GM19099 (cell line): ENCODE measurements around the gene YEATS2.

Experiments
- POLR2A ChIP-seq: IDR thresholded peaks from 3 replicates; pipeline ENCODE4 v1.6.1; 2011; ENCODE audit warnings: low read depth; ENCODE audit not compliant: insufficient read length; ENCODE audit errors: extremely low read depth

The YEATS2 gene

GRCh38 chr3:183827809-183828537 is 130.4 kb downstream of the YEATS2 start:
- TF ChIP-seq POLR2A: no peak

- TF ChIP-seq POLR2A: no peak
Measured at GRCh38 chr3:183828538-183828870, 130.9 kb downstream of the YEATS2 start.

DNA sequence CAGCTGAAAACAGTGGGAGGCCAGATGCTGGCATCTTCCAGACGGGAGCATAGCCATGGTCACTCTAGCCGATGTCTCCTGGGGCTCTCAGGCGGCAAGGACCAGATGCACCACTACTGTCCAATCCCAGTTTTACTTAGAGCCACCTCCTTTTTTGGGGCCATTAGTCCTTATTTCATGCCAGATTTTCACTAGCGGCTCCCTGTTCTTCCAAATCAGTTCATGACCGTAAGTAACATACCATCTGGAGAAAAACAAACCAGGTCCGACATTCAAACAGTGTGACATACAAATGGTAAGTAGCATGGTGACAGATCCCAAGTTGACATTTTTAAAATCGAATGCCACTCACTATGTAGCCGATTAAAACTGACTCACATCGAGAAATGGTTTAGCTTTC is 131.9 kb downstream of the YEATS2 start:
- no peak for TF ChIP-seq POLR2A

- TF ChIP-seq POLR2A: no peak
Measured at GRCh38 chr3:183830187-183830586, 132.6 kb downstream of the YEATS2 start.

DNA sequence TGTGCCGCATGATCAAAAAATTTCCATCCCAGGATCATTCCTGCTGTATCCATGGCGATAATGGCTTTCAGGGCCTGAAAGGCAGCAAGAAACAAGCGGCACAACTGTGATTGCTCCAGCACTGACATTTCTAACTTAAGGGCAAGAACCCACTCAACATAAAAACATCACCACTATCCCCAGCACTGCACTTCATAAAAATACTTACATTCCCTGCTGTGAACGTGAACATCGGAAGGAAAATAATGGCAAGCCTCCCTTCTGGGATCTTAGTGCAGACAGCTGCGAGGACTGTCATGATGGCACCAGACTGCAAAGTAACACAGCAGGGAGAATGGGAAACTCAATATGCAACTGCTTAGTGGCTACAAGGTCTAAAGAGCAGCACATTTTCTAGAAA is 135.9 kb downstream of the YEATS2 start:
- TF ChIP-seq POLR2A: no peak

DNA sequence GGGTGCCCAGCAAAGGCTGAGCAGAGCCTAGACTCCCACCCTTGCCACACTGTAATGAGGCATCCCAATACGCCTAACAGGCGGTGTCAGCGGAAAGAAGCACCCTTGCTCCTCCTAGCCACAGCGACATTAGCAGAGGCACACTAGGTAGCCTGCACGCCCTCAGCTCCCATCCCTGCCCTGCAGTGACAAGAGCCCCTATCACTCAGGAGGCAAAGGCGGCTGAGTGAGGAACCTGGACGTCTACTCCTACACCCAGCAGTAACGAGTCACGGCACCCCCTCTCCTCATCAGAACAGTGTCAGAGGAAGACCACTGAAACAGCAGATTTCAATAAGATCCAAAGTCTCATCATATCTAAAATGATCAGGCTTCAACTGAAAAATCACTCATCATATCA is 139.8 kb downstream of the YEATS2 start:
- no peak for TF ChIP-seq POLR2A

DNA sequence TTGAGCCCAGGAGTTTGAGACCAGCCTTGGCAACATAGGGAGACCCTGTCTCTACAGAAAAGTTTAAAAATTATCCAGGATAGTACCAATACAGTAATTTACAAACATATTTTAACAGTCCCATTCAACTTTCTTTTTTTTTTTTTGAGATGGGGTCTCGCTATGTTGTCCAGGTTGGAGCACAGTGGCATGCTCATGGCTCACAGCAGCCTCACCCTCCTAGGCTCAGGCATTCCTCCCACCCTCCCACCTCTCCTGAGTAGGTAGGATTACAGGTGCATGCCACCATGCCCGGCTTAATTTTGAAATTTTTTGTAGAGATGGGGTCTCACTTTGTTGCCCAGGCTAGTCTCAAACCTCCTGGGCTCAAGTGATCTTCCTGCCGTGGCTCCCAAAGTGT is 140.3 kb downstream of the YEATS2 start:
- no peak for TF ChIP-seq POLR2A

DNA sequence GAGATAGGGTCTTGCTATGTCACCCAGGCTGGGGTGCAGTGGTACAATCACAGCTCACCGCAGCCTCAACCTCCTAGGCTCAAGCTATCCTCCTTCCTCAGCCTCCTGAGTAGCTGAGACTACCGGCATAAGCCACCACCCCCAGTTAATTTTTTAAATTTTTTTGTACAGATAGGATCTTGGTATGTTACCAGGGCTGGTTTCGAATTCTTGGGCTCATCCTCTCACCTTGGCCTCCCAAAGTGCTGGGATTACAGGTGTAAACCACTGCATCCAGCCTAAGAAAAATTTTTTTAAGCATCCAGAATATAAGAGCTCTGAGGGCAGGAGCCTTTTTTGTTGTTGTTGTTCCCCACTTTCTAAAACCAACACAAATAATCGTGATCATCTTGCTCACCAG is 142.2 kb downstream of the YEATS2 start:
- no peak for TF ChIP-seq POLR2A

GRCh38 chr3:183844606-183845005 is 147.0 kb downstream of the YEATS2 start:
- TF ChIP-seq POLR2A: no peak

DNA sequence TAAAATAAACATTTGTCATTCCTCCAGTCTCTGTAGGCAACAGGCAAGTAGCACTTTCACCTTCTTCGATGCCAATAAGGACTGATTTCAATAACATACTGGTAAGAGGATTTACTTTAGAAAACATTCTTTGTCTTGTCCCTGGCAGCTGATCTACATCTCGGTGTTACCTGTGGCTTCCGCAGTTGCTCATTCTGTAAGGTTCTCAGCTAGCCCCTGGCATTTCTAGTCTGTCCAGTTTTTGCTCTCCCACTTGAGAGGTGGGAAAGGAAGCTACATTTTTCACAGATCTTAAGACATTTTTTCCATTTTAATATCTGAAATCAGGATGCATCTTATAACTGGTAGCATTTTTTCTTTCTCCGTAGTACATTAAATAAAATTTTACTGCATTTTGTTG is 147.5 kb downstream of the YEATS2 start:
- TF ChIP-seq POLR2A: no peak

DNA sequence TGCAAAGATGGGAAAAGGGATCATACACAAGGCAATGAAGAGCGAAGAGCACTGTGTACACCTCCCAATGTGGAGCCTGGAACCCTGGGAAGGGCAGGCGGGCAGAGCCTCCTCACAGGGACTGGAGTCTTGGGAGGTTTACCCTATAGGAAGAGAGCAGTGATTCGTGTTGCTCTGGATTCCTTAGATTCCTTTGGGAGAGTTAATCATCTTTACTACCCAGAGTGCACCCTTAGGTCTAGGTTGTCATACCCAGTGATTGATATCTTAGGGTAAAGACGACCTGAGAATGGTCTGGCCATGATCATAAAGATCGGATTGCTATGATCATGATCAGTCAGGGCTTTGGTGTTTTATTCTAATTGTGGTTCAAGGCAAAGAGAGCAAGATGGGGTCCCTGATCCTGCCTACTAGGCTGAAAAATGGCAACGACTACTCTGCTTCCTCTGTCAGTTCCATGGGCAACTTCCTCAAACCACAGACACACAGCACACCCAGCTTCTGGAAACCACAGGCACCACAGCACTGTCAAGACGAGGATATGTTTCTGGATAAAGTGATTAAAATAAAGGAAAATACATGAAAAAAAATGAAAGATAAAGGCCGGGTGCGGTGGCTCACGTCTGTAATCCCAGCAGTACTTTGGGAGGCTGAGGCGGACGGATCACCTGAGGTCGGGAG is 148.2 kb downstream of the YEATS2 start:
- TF ChIP-seq POLR2A: no peak

DNA sequence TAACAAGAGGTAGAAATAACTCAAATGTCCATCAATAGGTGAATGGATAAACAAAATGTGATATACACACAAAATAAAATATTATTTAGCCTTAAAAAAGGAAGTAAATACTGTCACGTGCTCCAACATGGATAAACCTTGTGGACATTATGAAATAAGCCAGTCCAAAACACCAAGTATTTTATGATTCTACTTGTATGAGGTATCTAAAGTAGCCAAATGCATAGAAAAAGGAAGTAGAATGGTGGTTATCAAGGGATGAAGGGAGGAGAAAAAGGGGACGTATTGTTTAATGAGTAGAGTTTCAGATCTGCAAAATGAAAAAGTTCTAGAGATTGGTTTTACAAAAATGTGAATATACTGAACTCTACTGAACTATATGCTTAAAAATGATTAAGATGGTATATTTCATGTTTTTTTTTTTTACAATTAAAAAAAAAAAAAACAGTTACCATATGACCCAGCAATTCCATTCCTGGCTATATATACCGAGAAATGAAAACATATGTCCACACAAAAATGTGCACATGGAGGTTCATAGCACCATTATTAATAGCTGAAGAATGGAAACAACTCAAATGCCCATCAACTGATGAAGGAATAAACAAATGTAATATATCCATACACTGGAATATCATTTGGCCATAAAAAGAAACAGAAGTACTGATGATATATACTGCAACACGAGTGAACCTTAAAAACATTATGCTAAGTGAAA is 156.9 kb downstream of the YEATS2 start:
- no peak for TF ChIP-seq POLR2A

DNA sequence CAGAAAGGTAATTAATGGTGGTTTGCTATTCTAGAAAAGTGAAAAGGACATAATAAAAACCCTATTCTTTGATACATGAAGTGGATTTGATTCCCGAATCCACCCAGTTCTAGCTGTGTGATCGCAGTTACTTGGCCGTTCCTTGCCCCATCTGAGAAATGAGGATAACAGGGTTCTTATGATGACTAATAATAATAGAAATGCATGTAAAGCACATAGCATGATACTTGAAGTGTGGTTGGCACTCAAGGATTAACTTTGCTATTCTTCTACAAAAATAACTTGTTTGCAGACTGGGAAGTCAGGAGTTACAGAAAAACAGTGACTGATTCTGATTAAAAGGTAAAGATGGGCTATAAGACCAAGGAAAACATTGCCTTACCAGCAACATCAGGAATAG is 160.3 kb downstream of the YEATS2 start:
- no peak for TF ChIP-seq POLR2A
